ENCODE measurements around the gene TAF1B.

The TAF1B gene

GRCh38 chr2:9808334-9809063 is 34.8 kb upstream of the TAF1B start:
- no peak for DNase-seq

- no peak for DNase-seq
Measured at GRCh38 chr2:9809064-9809356, 34.3 kb upstream of the TAF1B start.

GRCh38 chr2:9809448-9810088 is 33.7 kb upstream of the TAF1B start:
- no peak for DNase-seq

GRCh38 chr2:9811216-9811615 is 32.1 kb upstream of the TAF1B start:
- no peak for DNase-seq

GRCh38 chr2:9811679-9812511 is 31.4 kb upstream of the TAF1B start:
- DNase-seq, result no peak

- DNase-seq, result no peak
Measured at GRCh38 chr2:9812945-9813311, 30.3 kb upstream of the TAF1B start.

- peak; percentile 39 to 74 (median 57) for DNase-seq
Measured at GRCh38 chr2:9813312-9814128, 29.8 kb upstream of the TAF1B start.

- DNase-seq, result no peak
Measured at GRCh38 chr2:9814129-9814868, 29.0 kb upstream of the TAF1B start.

GRCh38 chr2:9815076-9815475 is 28.2 kb upstream of the TAF1B start:
- no peak for DNase-seq

GRCh38 chr2:9815844-9816279 is 27.4 kb upstream of the TAF1B start:
- DNase-seq, result no peak

GRCh38 chr2:9818097-9818496 is 25.2 kb upstream of the TAF1B start:
- no peak for DNase-seq

- DNase-seq, result no peak
Measured at GRCh38 chr2:9819551-9819950, 23.7 kb upstream of the TAF1B start.

GRCh38 chr2:9820020-9820973 is 23.0 kb upstream of the TAF1B start:
- DNase-seq, result no peak

GRCh38 chr2:9821805-9822445 is 21.3 kb upstream of the TAF1B start:
- DNase-seq, result no peak

- DNase-seq, result no peak
Measured at GRCh38 chr2:9824441-9824840, 18.8 kb upstream of the TAF1B start.

GRCh38 chr2:9824956-9825720 is 18.1 kb upstream of the TAF1B start:
- DNase-seq, result no peak

GRCh38 chr2:9826208-9826607 is 17.1 kb upstream of the TAF1B start:
- no peak for DNase-seq

- peak in 1 of 5 experiments; percentile 49 for DNase-seq
Measured at GRCh38 chr2:9830685-9831410, 12.4 kb upstream of the TAF1B start.

- no peak for DNase-seq
Measured at GRCh38 chr2:9831670-9832069, 11.6 kb upstream of the TAF1B start.

Data from T-helper 2 cell (primary cell).